HG03097 (cell line): ENCODE results near the gene KLK8.

Experiments
- ATAC-seq: cut with Tn5 transposase; IDR thresholded peaks from one replicate; pipeline ENCODE4 v1.9.1; 2021; ENCODE audit not compliant: unreplicated experiment, low FRiP score

KLK8 gene

GRCh38 chr19:51001515-51001914, at the start of gene KLK8:
Gene KLK8, minus strand, starts transcription at chr19:51001604. Its CDS starts 437 bp downstream, at chr19:51001167.
- ATAC-seq, result no peak

- no peak for ATAC-seq
Observed at GRCh38 chr19:51047031-51047335, 45.6 kb upstream of the KLK8 start.

GRCh38 chr19:51044327-51044726, 42.9 kb upstream of the KLK8 start:
- ATAC-seq, result no peak

GRCh38 chr19:51043497-51043896, 42.1 kb upstream of the KLK8 start:
- no peak for ATAC-seq

GRCh38 chr19:51040151-51040550, 38.7 kb upstream of the KLK8 start:
- ATAC-seq, result no peak

GRCh38 chr19:51036519-51036918, 35.1 kb upstream of the KLK8 start:
- ATAC-seq, result no peak

- no peak for ATAC-seq
Observed at GRCh38 chr19:51034704-51035103, 33.3 kb upstream of the KLK8 start, which contains the start of gene KLK12. Gene KLK12, minus strand, starts transcription at chr19:51035002. Its CDS starts 381 bp downstream, at chr19:51034621.

- ATAC-seq, result no peak
Observed at GRCh38 chr19:51031880-51032225, 30.4 kb upstream of the KLK8 start.

- ATAC-seq, result no peak
Observed at GRCh38 chr19:51031220-51031879, 29.9 kb upstream of the KLK8 start.

GRCh38 chr19:51030631-51031030, 29.2 kb upstream of the KLK8 start:
- ATAC-seq, result no peak

- ATAC-seq, result no peak
Observed at GRCh38 chr19:51029718-51030117, 28.3 kb upstream of the KLK8 start.

- no peak for ATAC-seq
Observed at GRCh38 chr19:51027873-51028272, 26.5 kb upstream of the KLK8 start.

- ATAC-seq, result no peak
Observed at GRCh38 chr19:51027126-51027806, 25.9 kb upstream of the KLK8 start.

GRCh38 chr19:51026554-51026831, 25.1 kb upstream of the KLK8 start, which contains the start of gene KLK11:
Gene KLK11, minus strand, starts transcription at chr19:51026616. Its CDS starts 985 bp downstream, at chr19:51025631.
- no peak for ATAC-seq

- no peak for ATAC-seq
Observed at GRCh38 chr19:51025809-51026553, 24.6 kb upstream of the KLK8 start.

GRCh38 chr19:51025401-51025800, 24.0 kb upstream of the KLK8 start:
- ATAC-seq, result no peak

GRCh38 chr19:51024924-51025323, 23.5 kb upstream of the KLK8 start:
- ATAC-seq, result no peak

- no peak for ATAC-seq
Observed at GRCh38 chr19:51023946-51024345, 22.5 kb upstream of the KLK8 start.

GRCh38 chr19:51022526-51022925, 21.1 kb upstream of the KLK8 start:
- ATAC-seq, result no peak

GRCh38 chr19:51020988-51021651, 19.7 kb upstream of the KLK8 start:
- ATAC-seq, result no peak

GRCh38 chr19:51019544-51019925, 18.1 kb upstream of the KLK8 start, which contains the start of gene KLK10:
Gene KLK10, minus strand, starts transcription at chr19:51019709. Its CDS starts 579 bp downstream, at chr19:51019130.
- ATAC-seq, result no peak
